GM10248 (cell line): ENCODE data around the gene TNFRSF25.

ENCODE experiments used
- CTCF ChIA-PET: fragments of 300-600 bp; sonication (Branson Sonifier 250); formaldehyde crosslinking; extraction: SDS; loops from one replicate; lab custom pipeline; 2021; ENCODE audit warnings: antibody characterized with exemption; lab: Yijun Ruan, JAX
- POLR2A ChIA-PET: fragments of 350-650 bp; sonication (Branson Sonifier 250); formaldehyde crosslinking; extraction: SDS; loops from one replicate; lab custom pipeline; 2020; ENCODE audit warnings: antibody characterized with exemption; lab: Yijun Ruan, JAX
- DNase-seq: peaks from one replicate; pipeline ENCODE4 v3.0.0; 2012; ENCODE audit errors: extremely low spot score
- CTCF ChIP-seq: IDR thresholded peaks from 2 replicates; pipeline ENCODE4 v1.5.1; 2012; ENCODE audit warnings: mild to moderate bottlenecking, low read depth; ENCODE audit errors: extremely low read depth, missing control alignments, control extremely low read depth

Gene TNFRSF25

DNA sequence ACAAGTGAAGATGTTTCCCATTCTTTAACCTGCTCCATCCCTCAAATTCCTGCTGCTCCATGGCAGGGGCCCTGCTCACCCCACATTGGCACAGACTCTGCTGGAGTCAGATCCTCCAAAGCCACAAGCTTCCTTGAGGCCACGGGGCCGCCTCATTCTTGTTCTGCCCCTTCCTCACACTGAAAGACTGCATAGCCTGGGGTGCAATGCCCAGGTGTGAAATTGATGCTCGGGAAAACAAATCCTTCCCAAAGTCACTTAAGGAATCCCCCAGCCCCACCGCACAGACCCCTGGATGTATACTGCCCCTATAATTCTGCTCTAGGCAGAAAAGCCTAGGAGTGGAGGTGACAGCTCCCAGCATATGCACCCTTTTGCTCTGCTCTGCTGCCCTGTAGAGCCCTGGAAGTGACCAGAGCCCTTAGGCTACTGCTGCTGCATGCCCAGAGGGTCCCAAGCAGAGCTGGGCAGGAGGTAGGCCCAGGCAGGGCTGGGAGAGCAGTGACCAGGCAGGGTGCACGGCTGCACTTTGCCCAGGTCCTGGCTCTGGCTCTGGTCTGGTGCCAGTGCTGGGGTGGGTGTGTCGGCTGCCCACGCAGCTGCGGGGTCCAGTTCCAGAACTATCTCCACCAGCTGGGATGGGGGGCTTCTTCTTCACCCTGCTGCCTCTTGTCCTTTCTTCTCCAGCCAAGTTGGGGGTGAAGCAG, 47.9 kb downstream of the TNFRSF25 start:
- ChIA-PET POLR2A (no interaction called here), CTCF (interaction anchor here (1.9 to 6.0 kb wide), 2 partner anchors 18 to 20 kb away, joined by 4 to 94 read pairs; no protein-coding TSS in a partner anchor)
- TF ChIP-seq CTCF, result no peak

GRCh38 chr1:6416906-6417305, 49.1 kb downstream of the TNFRSF25 start:
- TF ChIP-seq CTCF, result no peak
- CTCF ChIA-PET, result interaction anchor here (1.9 kb wide), 1 partner anchor 21 kb away, joined by 4 read pairs; no protein-coding TSS in a partner anchor
- no peak for DNase-seq
- POLR2A ChIA-PET, result no interaction called here

More for the DNA sequence above, 47.9 kb downstream of the TNFRSF25 start:
- no peak for DNase-seq

GRCh38 chr1:6416295-6416656, 49.7 kb downstream of the TNFRSF25 start:
- TF ChIP-seq CTCF, result no peak
- CTCF ChIA-PET, result interaction anchor here (0.9 to 3.8 kb wide), 3 partner anchors 13 to 71 kb away, joined by 3 to 29 read pairs (median 4); no protein-coding TSS in a partner anchor
- no peak for DNase-seq
- POLR2A ChIA-PET, result no interaction called here

DNA sequence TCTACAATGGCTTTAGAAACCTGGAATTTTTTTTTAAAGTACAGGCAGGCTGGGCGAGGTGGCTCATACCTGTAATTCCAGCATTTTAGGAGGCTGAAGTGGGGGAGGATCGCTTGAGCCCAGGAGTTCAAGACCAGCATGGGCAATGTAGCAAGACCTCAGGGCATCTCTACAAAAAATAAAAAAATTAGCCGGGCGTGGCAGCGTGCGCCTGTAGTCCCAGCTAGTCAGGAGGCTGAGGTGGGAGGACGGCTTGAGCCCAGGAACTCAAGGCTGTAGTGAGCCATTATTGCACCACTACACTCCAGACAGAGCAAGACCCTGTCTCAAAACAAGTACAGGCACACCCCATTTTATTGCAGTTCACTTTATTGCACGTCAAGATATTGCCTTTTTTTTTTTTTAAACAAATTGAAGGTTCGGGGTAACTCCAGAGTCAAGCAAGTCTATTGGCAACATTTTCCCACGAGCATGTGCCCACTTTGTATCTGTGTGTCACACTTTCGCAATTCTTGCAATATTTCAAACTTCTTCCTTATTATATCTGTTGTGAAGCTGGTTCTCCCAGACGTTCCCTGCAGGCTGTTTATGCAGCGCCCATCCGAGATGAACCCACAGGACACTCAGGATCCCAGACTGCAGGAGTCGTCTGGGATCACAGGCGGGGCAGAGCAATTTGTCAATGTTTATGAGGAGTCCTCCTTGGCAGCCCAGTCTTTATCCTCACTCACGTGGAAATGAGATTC, 50.9 kb downstream of the TNFRSF25 start:
- POLR2A ChIA-PET, result interaction anchor here (1.0 kb wide), 1 partner anchor 21 kb away, joined by 5 read pairs; the partner anchor contains the start of gene ACOT7
- CTCF ChIA-PET, result interaction anchor here (0.6 to 3.8 kb wide), 16 partner anchors 8 to 168 kb away, joined by 3 to 29 read pairs (median 4); partner anchors contain the start of gene ACOT7
- TF ChIP-seq CTCF, result no peak
- DNase-seq, result no peak

- CTCF ChIA-PET, result interaction anchor here (0.6 to 3.8 kb wide), 17 partner anchors 8 to 167 kb away, joined by 3 to 29 read pairs (median 4); partner anchors contain the start of gene ACOT7
- TF ChIP-seq CTCF, result peak; percentile 60
- POLR2A ChIA-PET, result interaction anchor here (1.0 kb wide), 1 partner anchor 21 kb away, joined by 5 read pairs; the partner anchor contains the start of gene ACOT7
- peak; percentile 76 for DNase-seq
Observed at GRCh38 chr1:6414443-6414844, 51.5 kb downstream of the TNFRSF25 start.

GRCh38 chr1:6412896-6413295, 53.1 kb downstream of the TNFRSF25 start:
- DNase-seq, result no peak
- TF ChIP-seq CTCF, result no peak
- ChIA-PET CTCF (interaction anchor here (1.3 to 3.8 kb wide), 5 partner anchors 10 to 166 kb away, joined by 5 to 29 read pairs (median 11); no protein-coding TSS in a partner anchor), POLR2A (no interaction called here)
